ENCODE data around the gene TTYH1. TPM values are rescaled to one million over a fixed set of nuclear protein-coding genes. Genes with fewer than 3 reads are reported as not detected.
A peak's percentile ranks its signal among the peaks of the same experiment; 100 is the strongest.

Gene TTYH1
- total RNA-seq, 1 donor, result not detected

- no peaks in the 10 kb centered on the region for H3K36me3 ChIP-seq (ENCODE audit: insufficient read depth, low read length)
- peak; percentile 5 for DNase-seq (ENCODE audit: insufficient read length, low spot score, missing footprints)
Observed at GRCh38 chr19:54485851-54486250, 70.6 kb downstream of the TTYH1 start.

More at GRCh38 chr19:54485851-54486250, 70.6 kb downstream of the TTYH1 start:
- Histone ChIP-seq H3K4me2 (ENCODE audit: insufficient read depth, low read length) (no peak overlapping the region), H4K20me1 (ENCODE audit: insufficient read depth, low read length) (no peaks in the 10 kb centered on the region), H3K4me1 (ENCODE audit: insufficient read depth, low read length) (no peaks in the 10 kb centered on the region), H2AFZ (ENCODE audit: low read length) (no peak overlapping the region), H3K9me3 (ENCODE audit: low read depth, low read length) (no peaks in the 10 kb centered on the region), H3K79me2 (ENCODE audit: insufficient read depth, low read length) (no peaks in the 10 kb centered on the region), H3K27me3 (ENCODE audit: insufficient read depth, low read length) (no peaks in the 10 kb centered on the region), H3K27ac (ENCODE audit: low read depth, low read length) (no peak overlapping the region), H3K4me3 (ENCODE audit: insufficient read depth, low read length) (no peak overlapping the region)
- TF ChIP-seq CTCF (IDR thresholded peaks at IDR 0.05; ENCODE audit: extremely low read depth, low read depth, low read length), result no peak

Small RNA genes lying within 50 kb of the gene (small RNA-seq; reads per million reads assigned to genes)
- gene AC245884.3, result not detected

Other genes starting within 250 kb of the TTYH1 start
- gene TMC4, start 242.3 kb upstream of the TTYH1 start, total RNA-seq, result 0.29 and 0.72 TPM in 2 replicates
- 26.1 and 30.1 TPM in 2 replicates for gene MBOAT7, start 225.9 kb upstream of the TTYH1 start, total RNA-seq
- 73.1 and 76.3 TPM in 2 replicates for gene TSEN34, start 224.2 kb upstream of the TTYH1 start, total RNA-seq
- 1,229 and 1,336 TPM in 2 replicates for gene RPS9, start 214.6 kb upstream of the TTYH1 start, total RNA-seq
- gene LILRB3, start 192.5 kb upstream of the TTYH1 start, total RNA-seq, result not detected in 2 replicates
- not detected in 2 replicates for gene LILRA6, start 172.7 kb upstream of the TTYH1 start, total RNA-seq
- not detected in 2 replicates for gene LILRB5, start 158.2 kb upstream of the TTYH1 start, total RNA-seq
- not detected in 2 replicates for gene LILRB2, start 134.4 kb upstream of the TTYH1 start, total RNA-seq
- 0.36 TPM in 1 of 2 replicates, not detected in the other for gene LILRA5, start 102.3 kb upstream of the TTYH1 start, total RNA-seq
- not detected in 2 replicates for gene LILRA4, start 76.3 kb upstream of the TTYH1 start, total RNA-seq
- gene LAIR1, start 50.5 kb upstream of the TTYH1 start, total RNA-seq, result 0.29 and 0.36 TPM in 2 replicates
- 40.7 and 42.3 TPM in 2 replicates for gene LENG8, start 33.7 kb downstream of the TTYH1 start, total RNA-seq
- 14.4 and 21.4 TPM in 2 replicates for gene LENG9, start 48.3 kb downstream of the TTYH1 start, total RNA-seq
- gene CDC42EP5, start 57.8 kb downstream of the TTYH1 start, total RNA-seq, result 18.8 and 20.3 TPM in 2 replicates
- gene LAIR2, start 87.4 kb downstream of the TTYH1 start, total RNA-seq, result not detected in 2 replicates
- not detected in 2 replicates for gene LILRA2, start 158.3 kb downstream of the TTYH1 start, total RNA-seq
- gene LILRA1, start 178.2 kb downstream of the TTYH1 start, total RNA-seq, result not detected in 2 replicates
- not detected in 2 replicates for gene LILRB1, start 215.0 kb downstream of the TTYH1 start, total RNA-seq
- under 0.01 TPM in 1 of 2 replicates, not detected in the other for gene LILRB4, start 247.5 kb downstream of the TTYH1 start, total RNA-seq